Endodermal cell (in vitro differentiated cells): ENCODE results near the gene RAB18. TPM values are rescaled to one million over a fixed set of nuclear protein-coding genes. Genes with fewer than 3 reads are reported as not detected.
"Not testable (repeated sequence)": the region's sequence is repeated elsewhere in the genome, so short reads cannot be mapped to it uniquely, and the experiment has no call there.

Experiments
- DNase-seq: peaks from one replicate; pipeline ENCODE4 v3.0.0-alpha.2; 2017
- H3K27ac ChIP-seq: 2 replicates; pipeline ENCODE4 v1.5.1; 2013; ENCODE audit warnings: mild to moderate bottlenecking, low read depth, low read length, moderate library complexity
- H3K27me3 ChIP-seq: 2 replicates; pipeline ENCODE4 v1.6.1; 2013; ENCODE audit warnings: mild to moderate bottlenecking, low read length, moderate library complexity; ENCODE audit not compliant: insufficient read depth, control insufficient read depth, poor library complexity, severe bottlenecking
- H3K36me3 ChIP-seq: 2 replicates; pipeline ENCODE4 v1.7.0; 2013; ENCODE audit warnings: mild to moderate bottlenecking, low read length, moderate library complexity; ENCODE audit not compliant: control insufficient read depth, insufficient read depth
- H3K4me1 ChIP-seq: one replicate; pipeline ENCODE4 v1.7.0; 2013; ENCODE audit warnings: low read length; ENCODE audit not compliant: control insufficient read depth, insufficient read depth
- H3K4me3 ChIP-seq: 2 replicates; pipeline ENCODE4 v1.5.1; 2013; ENCODE audit warnings: mild to moderate bottlenecking, low read length, moderate library complexity
- H3K9ac ChIP-seq: 2 replicates; pipeline ENCODE4 v1.6.1; 2013; ENCODE audit warnings: mild to moderate bottlenecking, low read length, moderate library complexity; ENCODE audit not compliant: poor library complexity, severe bottlenecking; ENCODE audit errors: extremely low read depth
- H3K9me3 ChIP-seq: 2 replicates; pipeline ENCODE4 v1.6.1; 2013; ENCODE audit warnings: mild to moderate bottlenecking, low read length, moderate library complexity; ENCODE audit not compliant: control insufficient read depth
- H3K27ac Mint-ChIP-seq: 2 replicates; pipeline ENCODE4 v1.8.0; 2020; ENCODE audit warnings: mixed read lengths
- H3K27me3 Mint-ChIP-seq: 2 replicates; pipeline ENCODE4 v1.8.0; 2021; ENCODE audit warnings: mild to moderate bottlenecking, mixed read lengths; ENCODE audit not compliant: insufficient read depth
- H3K36me3 Mint-ChIP-seq: 2 replicates; pipeline ENCODE4 v1.8.0; 2020; ENCODE audit warnings: low read depth, mixed read lengths
- H3K4me1 Mint-ChIP-seq: 2 replicates; pipeline ENCODE4 v1.8.0; 2020; ENCODE audit warnings: mixed read lengths
- H3K4me3 Mint-ChIP-seq: 2 replicates; pipeline ENCODE4 v1.8.0; 2020; ENCODE audit warnings: mild to moderate bottlenecking, moderate library complexity, mixed read lengths
- H3K9me3 Mint-ChIP-seq: 2 replicates; pipeline ENCODE4 v1.8.0; 2020; ENCODE audit warnings: mild to moderate bottlenecking, mixed read lengths
- CTCF ChIP-seq: fragments of 200-600 bp; sonication (generic); conservative IDR thresholded peaks from 2 replicates; pipeline ENCODE4 v1.5.0; 2021; ENCODE audit warnings: antibody characterized with exemption, mild to moderate bottlenecking
- whole genome bisulfite sequencing, 2 experiments: methylation state at CpG; one replicate each; pipeline versions ENCODE4 v1.1.5 to v1.1.7; 2013; ENCODE audit warnings: missing lambda C conversion rate in 2 of 2, mixed read lengths in 1 of 2; ENCODE audit not compliant: insufficient coverage in 1 of 2, insufficient read length in 1 of 2; 5-methylcytosine and 5-hydroxymethylcytosine counted together
- total RNA-seq, 2 donors: library from RNA; stranded (reverse); fragmentation: NEBNext Ultra II Directional in 1 of 2; extraction: Animal tissue kit (Norgen Biotek cat#: 25700) in 1 of 2; gene quantifications; 2 replicates in 1 of 2; 3 replicates in 1 of 2; pipeline ENCODE4 v1.2.1, GENCODE V29; 2021

Gene RAB18
- total RNA-seq, 2 donors from 2014 or later, result 122 to 150 TPM

GRCh38 chr10:27500886-27501285, 3.2 kb upstream of the RAB18 start:
- peaks cover under 1% of the 10 kb centered on the region for H3K4me1 ChIP-seq
- H3K27me3 ChIP-seq, result no peaks in the 10 kb centered on the region
- Mint-ChIP-seq H3K4me1 (peaks cover 14% of the 10 kb centered on the region), H3K9me3 (peaks cover 14% of the 10 kb centered on the region), H3K36me3 (peaks cover under 1% of the 10 kb centered on the region), H3K27me3 (no peaks in the 10 kb centered on the region), H3K4me3 (no peak overlapping the region), H3K27ac (no peak overlapping the region)
- no peaks in the 10 kb centered on the region for H3K36me3 ChIP-seq
- peaks cover 6% of the 10 kb centered on the region for H3K9me3 ChIP-seq
- WGBS, 2 experiments, result 75 to 100% methylated on average over 1 to 5 of the region's 5 CpGs
- TF ChIP-seq CTCF, result no peak
- no peak for DNase-seq
- no peak overlapping the region for H3K27ac ChIP-seq
- H3K9ac ChIP-seq, result no peak overlapping the region
- no peak overlapping the region for H3K4me3 ChIP-seq

GRCh38 chr10:27503498-27504006, 552 bp upstream of the RAB18 start:
- H3K4me3 Mint-ChIP-seq, result peak overlapping the region; percentile 95
- no peak overlapping the region for H3K27ac ChIP-seq

GRCh38 chr10:27504808-27505460, 830 bp downstream of the RAB18 start:
- Histone ChIP-seq H3K4me3 (peak overlapping the region; percentile 95), H3K27ac (peak overlapping the region; percentile 49), H3K36me3 (peaks cover 9% of the 10 kb centered on the region), H3K9ac (peak overlapping the region; percentile 76), H3K9me3 (no peaks in the 10 kb centered on the region), H3K27me3 (no peaks in the 10 kb centered on the region), H3K4me1 (peaks cover 8% of the 10 kb centered on the region)
- H3K27ac Mint-ChIP-seq, result peak overlapping the region; percentile 98
- H3K9me3 Mint-ChIP-seq, result no peaks in the 10 kb centered on the region
- peaks cover 34% of the 10 kb centered on the region for H3K4me1 Mint-ChIP-seq
- no peaks in the 10 kb centered on the region for H3K27me3 Mint-ChIP-seq
- WGBS, 2 experiments, result 14 to 24% methylated on average over 7 to 13 of the region's 13 CpGs
- TF ChIP-seq CTCF, result no peak
- H3K4me3 Mint-ChIP-seq, result peak overlapping the region; percentile 95
- H3K36me3 Mint-ChIP-seq, result peaks cover 9% of the 10 kb centered on the region
- no peak for DNase-seq

More at GRCh38 chr10:27503498-27504006, 552 bp upstream of the RAB18 start:
- no peaks in the 10 kb centered on the region for H3K27me3 ChIP-seq
- H3K4me3 ChIP-seq, result peak overlapping the region; percentile 95
- peak overlapping the region; percentile 98 for H3K27ac Mint-ChIP-seq
- peaks cover 29% of the 10 kb centered on the region for H3K4me1 Mint-ChIP-seq
- H3K9me3 ChIP-seq, result peaks cover 3% of the 10 kb centered on the region
- H3K4me1 ChIP-seq, result peaks cover 8% of the 10 kb centered on the region
- no peak overlapping the region for H3K9ac ChIP-seq
- WGBS, 2 experiments, result 55 to 80% methylated on average over 3 to 4 of the region's 4 CpGs
- H3K36me3 Mint-ChIP-seq, result peaks cover 6% of the 10 kb centered on the region
- peaks cover 6% of the 10 kb centered on the region for H3K9me3 Mint-ChIP-seq
- DNase-seq, result no peak
- no peaks in the 10 kb centered on the region for H3K36me3 ChIP-seq
- no peaks in the 10 kb centered on the region for H3K27me3 Mint-ChIP-seq
- TF ChIP-seq CTCF, result no peak

GRCh38 chr10:27505537-27505936, 1.4 kb downstream of the RAB18 start:
- H3K4me1 ChIP-seq, H3K9ac ChIP-seq, H3K27me3 ChIP-seq, H3K27me3 Mint-ChIP-seq, H3K27ac ChIP-seq, DNase-seq, H3K9me3 ChIP-seq, H3K9me3 Mint-ChIP-seq: not testable (repeated sequence)
- Histone ChIP-seq H3K4me3 (peak overlapping the region; percentile 95), H3K36me3 (peaks cover 15% of the 10 kb centered on the region)
- 93 to 95% methylated on average over 10 to 15 of the region's 15 CpGs for WGBS, 2 experiments
- Mint-ChIP-seq H3K4me1 (peaks cover 34% of the 10 kb centered on the region), H3K4me3 (peak overlapping the region; percentile 95), H3K36me3 (peaks cover 15% of the 10 kb centered on the region), H3K27ac (peak overlapping the region; percentile 28)
